CD4-positive, alpha-beta T cell treated with Interleukin-17A for 1 hour (primary cell): Measurements from ENCODE around the gene NME1.

Source experiments
- DNase-seq: peaks from one replicate; pipeline ENCODE4 v3.0.0-alpha.2; 2020

Gene NME1

DNA sequence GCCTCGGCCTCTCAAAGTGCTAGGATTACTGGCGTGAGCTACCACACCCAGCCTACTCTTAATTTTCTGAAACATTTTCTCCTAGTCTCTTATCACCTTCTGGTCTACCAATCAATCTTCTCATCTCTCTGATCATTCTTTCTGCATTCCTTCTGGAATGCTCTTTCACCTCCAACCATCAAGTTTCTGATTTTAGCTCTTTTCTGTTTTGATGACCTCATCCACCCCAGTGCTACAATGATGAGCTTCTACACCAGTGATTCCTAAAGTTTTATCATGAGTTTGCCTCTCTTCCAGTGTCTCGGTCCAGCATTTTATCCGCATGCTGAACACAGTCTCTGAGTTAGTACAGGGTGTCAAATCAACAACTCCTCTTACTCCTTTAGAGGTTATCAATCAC is 44.4 kb downstream of the NME1 start:
- DNase-seq, result no peak

DNA sequence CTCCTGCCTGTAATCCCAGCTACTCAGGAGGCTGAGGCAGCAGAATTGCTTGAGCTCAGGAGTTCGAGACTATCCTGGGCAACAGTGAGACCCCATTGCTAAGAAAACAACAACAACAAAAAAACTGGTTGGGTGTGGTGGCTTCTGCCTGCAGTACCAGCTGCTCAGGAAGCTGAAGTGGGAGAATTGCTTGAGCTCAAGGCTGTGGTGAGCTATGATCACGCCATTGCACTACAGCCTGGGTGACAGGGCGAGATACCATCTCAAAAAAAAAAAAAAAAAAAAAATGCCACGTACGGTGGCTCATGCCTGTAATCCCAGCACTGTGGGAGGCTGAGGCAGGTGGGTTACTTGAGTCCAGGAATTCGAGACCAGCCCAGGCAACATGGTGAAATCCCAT is 46.9 kb downstream of the NME1 start:
- DNase-seq, result peak; percentile 39

DNA sequence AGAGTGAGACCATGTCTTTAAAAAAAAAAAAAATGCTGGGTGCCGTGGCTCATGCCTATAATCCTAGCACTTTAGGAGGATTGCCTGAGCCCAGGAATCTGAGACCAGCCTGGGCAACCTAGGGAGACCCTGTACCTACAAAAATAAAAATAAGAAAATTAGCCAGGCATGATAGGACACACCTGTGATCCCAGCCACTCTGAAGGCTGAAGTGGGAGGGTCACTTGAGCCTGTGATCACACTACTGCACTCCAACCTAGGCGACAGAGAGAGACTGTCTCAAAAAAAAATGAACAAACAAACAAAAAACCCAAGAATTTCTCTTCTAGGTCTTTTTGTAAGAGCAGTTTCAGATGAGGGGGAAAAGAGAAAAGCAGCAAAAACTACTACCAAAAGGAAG is 47.5 kb downstream of the NME1 start:
- no peak for DNase-seq

DNA sequence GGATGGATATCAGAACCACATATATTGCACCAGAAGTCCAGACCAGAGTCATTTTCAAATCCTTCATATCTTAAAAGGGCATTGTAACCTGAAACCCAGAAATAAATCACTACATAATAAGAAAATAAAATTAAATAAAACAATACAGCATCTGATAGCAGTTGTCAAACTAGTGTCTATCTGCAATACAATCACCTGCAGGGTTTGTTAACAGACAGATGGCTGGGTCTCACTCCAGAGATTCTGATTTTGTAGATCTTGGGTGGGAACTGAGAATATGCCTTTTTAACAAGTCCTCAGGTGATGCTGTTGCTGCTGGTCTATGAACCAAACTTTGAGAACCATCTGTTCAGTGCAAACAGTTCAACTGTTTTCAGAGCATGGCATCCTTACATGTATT is 50.5 kb downstream of the NME1 start:
- DNase-seq, result no peak
